ENCODE data around the gene TMEM94. TPM values are rescaled to one million over a fixed set of nuclear protein-coding genes. Genes with fewer than 3 reads are reported as not detected.

Gene TMEM94
- total and polyA plus RNA-seq, 2 of the 4 experiments (the other 2 are of a cell fraction) = 8.4 to 64.7 TPM

DNA sequence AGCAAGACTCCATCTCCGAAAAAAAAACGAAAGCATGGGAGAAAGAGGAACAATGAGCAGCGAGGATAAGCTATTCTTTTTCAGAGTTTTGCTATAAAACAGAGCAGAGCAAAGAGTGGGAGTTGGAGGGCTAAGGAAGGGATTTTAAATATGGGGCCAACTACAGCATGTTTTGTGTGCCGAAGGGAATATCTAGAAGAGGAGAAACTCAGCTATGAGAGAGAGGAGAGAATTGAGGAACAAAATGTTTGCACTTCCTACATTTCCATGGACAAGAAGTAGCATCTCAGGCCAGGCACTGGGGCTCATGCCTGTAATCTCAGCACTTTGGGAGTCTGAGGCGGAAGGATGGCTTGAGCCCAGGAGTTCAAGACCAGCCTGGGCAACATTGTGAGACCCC lies 37.9 kb upstream of the TMEM94 start:
- in situ Hi-C loops (cut with MboI; ENCODE audit: low sequenced_read_pairs) (loop anchor here (25.0 kb wide), 1 partner anchor 356 kb away; no protein-coding TSS in a partner anchor), intact Hi-C loops (cut with micrococcal nuclease) (no loop called here), dilution Hi-C loops (cut with HindIII; ENCODE audit: low sequenced_read_pairs, unreplicated experiment) (no loop called here)
- no peak overlapping the region for H3K23ac ChIP-seq (ENCODE audit: low read depth, low read length)
- ATAC-seq (ENCODE audit: low read depth) (no peak), DNase-seq (no peak)
- no peak overlapping the region for H4K91ac ChIP-seq (ENCODE audit: insufficient read depth, low read depth, low read length)
- H4K20me1 ChIP-seq (ENCODE audit: insufficient read depth, low read length) = no peaks in the 10 kb centered on the region
- BruUV-seq (replicated peaks) = no TSS peak
- H3K4me2 ChIP-seq (ENCODE audit: low read depth, low read length) = no peak overlapping the region
- no peak for TF ChIP-seq MAZ (IDR thresholded peaks at IDR 0.05; ENCODE audit: borderline replicate concordance, low read depth, low read length)
- TF ChIP-seq MXI1 (IDR thresholded peaks at IDR 0.05; ENCODE audit: borderline replicate concordance, low read depth, low read length) = no peak
- no peak for TF ChIP-seq CTCF (conservative IDR thresholded peaks at IDR 0.05; ENCODE audit: low read depth, low read length)
- TF ChIP-seq NFE2L2 (IDR thresholded peaks at IDR 0.05; ENCODE audit: low read depth, low read length) = no peak
- TF ChIP-seq, protein P1, sequence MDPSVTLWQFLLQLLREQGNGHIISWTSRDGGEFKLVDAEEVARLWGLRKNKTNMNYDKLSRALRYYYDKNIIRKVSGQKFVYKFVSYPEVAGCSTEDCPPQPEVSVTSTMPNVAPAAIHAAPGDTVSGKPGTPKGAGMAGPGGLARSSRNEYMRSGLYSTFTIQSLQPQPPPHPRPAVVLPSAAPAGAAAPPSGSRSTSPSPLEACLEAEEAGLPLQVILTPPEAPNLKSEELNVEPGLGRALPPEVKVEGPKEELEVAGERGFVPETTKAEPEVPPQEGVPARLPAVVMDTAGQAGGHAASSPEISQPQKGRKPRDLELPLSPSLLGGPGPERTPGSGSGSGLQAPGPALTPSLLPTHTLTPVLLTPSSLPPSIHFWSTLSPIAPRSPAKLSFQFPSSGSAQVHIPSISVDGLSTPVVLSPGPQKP (IDR thresholded peaks at IDR 0.05; ENCODE audit: borderline replicate concordance, low read depth, low read length) = no peak
- TF ChIP-seq RFX5 (IDR thresholded peaks at IDR 0.05; ENCODE audit: low read depth, low read length) = no peak
- H3K9me1 ChIP-seq (ENCODE audit: insufficient read depth, low read length) = no peaks in the 10 kb centered on the region
- ChIA-PET CTCF (no interaction called here), POLR2A (ENCODE audit: unreplicated experiment) (interaction anchor here (0.6 kb wide), 1 partner anchor 10 kb away, joined by 13 read pairs; no protein-coding TSS in a partner anchor)
- no peak overlapping the region for H2BK20ac ChIP-seq (ENCODE audit: low read depth, low read length)
- no peak overlapping the region for H3K4me3 ChIP-seq (ENCODE audit: insufficient read depth, low read depth, low read length)
- H3K56ac ChIP-seq (ENCODE audit: extremely low read depth, insufficient read depth, low read length) = no peak overlapping the region
- H2BK5ac ChIP-seq (ENCODE audit: low read depth, low read length, poor library complexity, severe bottlenecking) = no peak overlapping the region
- no peak overlapping the region for H3K4ac ChIP-seq (ENCODE audit: low read depth, low read length)
- peaks cover 7% of the 10 kb centered on the region for H3K27me3 ChIP-seq (ENCODE audit: control insufficient read depth, insufficient read depth, low read length)
- H3K36me3 ChIP-seq (ENCODE audit: control insufficient read depth, insufficient read depth, low read length) = no peaks in the 10 kb centered on the region
- no peak overlapping the region for H2AK9ac ChIP-seq (replicated peaks; ENCODE audit: low read depth, low read length, poor library complexity)
- no peak overlapping the region for H2BK120ac ChIP-seq (ENCODE audit: low read depth, low read length)
- no peak overlapping the region for H2AK5ac ChIP-seq (ENCODE audit: low read depth, low read length)
- no peaks in the 10 kb centered on the region for H3K9me3 ChIP-seq (ENCODE audit: control insufficient read depth, insufficient read depth, low read length)
- no peaks in the 10 kb centered on the region for H3K79me1 ChIP-seq (ENCODE audit: low read depth in 1 of 2, low read length in 2 of 2)
- no peak overlapping the region for H3K14ac ChIP-seq (replicated peaks; ENCODE audit: low read depth, low read length)
- H4K5ac ChIP-seq (ENCODE audit: low read depth, low read length) = no peak overlapping the region
- H3K18ac ChIP-seq (ENCODE audit: low read depth, low read length) = no peak overlapping the region
- WGBS, 2 experiments (ENCODE audit: extremely low coverage in 2 of 2, insufficient read length in 1 of 2) = 64% methylated on average over 4 of the region's 5 CpGs; no CpG with 5 or more reads in 1 of the 2 experiments
- no peaks in the 10 kb centered on the region for H3K4me1 ChIP-seq (ENCODE audit: control insufficient read depth, insufficient read depth, low read length)
- H2AFZ ChIP-seq (replicated peaks; ENCODE audit: low read length, poor library complexity) = no peak overlapping the region
- H2BK15ac ChIP-seq (ENCODE audit: low read depth, low read length) = no peak overlapping the region
- H3K27ac ChIP-seq (ENCODE audit: insufficient read depth, low read length) = no peak overlapping the region
- H3K9ac ChIP-seq (ENCODE audit: low read depth, low read length) = no peak overlapping the region
- H4K8ac ChIP-seq (ENCODE audit: low read depth in 2 of 2, low read length in 2 of 2) = no peak overlapping the region

All from IMR-90 (cell line).